ENCODE data around the gene FUT2. TPM values are rescaled to one million over a fixed set of nuclear protein-coding genes. Genes with fewer than 3 reads are reported as not detected.

Gene FUT2
- total and polyA plus RNA-seq, 2 of the 13 experiments (the other 11 are each of a cell fraction or from before 2014, with no cell fraction given): 0.07 TPM; not detected in 1

- BruUV-seq (replicated peaks): no TSS peak
- 93% methylated on average over 5 of the region's 19 CpGs for WGBS (ENCODE audit: low lambda C conversion rate)
- DNase-seq (ENCODE audit: low spot score) (no peak), ATAC-seq (no peak), FAIRE-seq (no peak)
- Histone ChIP-seq H3K36me3 (replicated peaks in 1 of 2; ENCODE audit: control insufficient read depth in 1 of 2, insufficient read depth in 2 of 2, low read length in 2 of 2) (no peaks in the 10 kb centered on the region), H4K20me1 (ENCODE audit: insufficient read depth, low read length) (no peaks in the 10 kb centered on the region), H3K27me3 (ENCODE audit: control insufficient read depth in 1 of 2, insufficient read depth in 2 of 2, low read length in 2 of 2) (peaks cover 4 to 22% of the 10 kb centered on the region in 2 experiments; a peak in 4 of 5 replicates), H3K79me2 (ENCODE audit: insufficient read depth, low read length) (no peaks in the 10 kb centered on the region), H3K9ac (ENCODE audit: insufficient read depth, low read depth, low read length) (no peak overlapping the region), H3K4me1 (ENCODE audit: insufficient read depth, low read length) (peaks cover 25% of the 10 kb centered on the region), H3K9me3 (ENCODE audit: low read length) (no peaks in the 10 kb centered on the region), H3K4me3 (replicated peaks in 1 of 3; ENCODE audit: insufficient read depth in 1 of 3, low read depth in 2 of 3, low read length in 3 of 3) (no peak overlapping the region), H3K27ac (ENCODE audit: extremely low read length, insufficient read depth, low read length) (no peak overlapping the region), H3K4me2 (ENCODE audit: low read depth, low read length) (no peak overlapping the region), H2AFZ (ENCODE audit: low read length) (no peak overlapping the region)
- intact Hi-C loops (cut with micrococcal nuclease; ENCODE audit: unreplicated experiment): no loop called here
- ChIA-PET CTCF (ENCODE audit: low intra/inter-chr PET ratio, low total read pairs) (interaction anchor here (1.7 to 2.0 kb wide), 2 partner anchors 28 to 64 kb away, joined by 7 to 18 read pairs; partner anchors contain the start of gene CA11), POLR2A (interaction anchor here (0.5 kb wide), 1 partner anchor 95 kb away, joined by 4 read pairs; no protein-coding TSS in a partner anchor)
- in situ Hi-C loops (cut with HindIII; ENCODE audit: extremely low pct_ligation_motif_present, low pct_unique_long_range_greater_than_20kb): loop anchor here (10.0 kb wide), 2 partner anchors 110 to 160 kb away; partner anchors contain the start of gene HSD17B14
- TF ChIP-seq MED1 (CRISPR knock-in tag; IDR thresholded peaks at IDR 0.05): no peak
- no peak for TF ChIP-seq CHD2 (IDR thresholded peaks at IDR 0.05; ENCODE audit: low read depth, low read length)
- TF ChIP-seq ZNF749 (CRISPR knock-in tag; IDR thresholded peaks at IDR 0.05; ENCODE audit: borderline replicate concordance): no peak
- TF ChIP-seq ZNF180 (CRISPR knock-in tag; IDR thresholded peaks at IDR 0.05; ENCODE audit: borderline replicate concordance, low read depth): no peak
- no peak for TF ChIP-seq KDM5B (CRISPR knock-in tag; IDR thresholded peaks at IDR 0.05; ENCODE audit: borderline replicate concordance)
- TF ChIP-seq KDM6A (CRISPR knock-in tag; IDR thresholded peaks at IDR 0.05; ENCODE audit: low read depth): no peak
- no peak for TF ChIP-seq MAF1 (CRISPR knock-in tag; IDR thresholded peaks at IDR 0.05; ENCODE audit: borderline replicate concordance)
- TF ChIP-seq AKNA (CRISPR knock-in tag; IDR thresholded peaks at IDR 0.05; ENCODE audit: borderline replicate concordance): no peak
- no peak for TF ChIP-seq HOXA7 (CRISPR knock-in tag; IDR thresholded peaks at IDR 0.05)
- TF ChIP-seq E2F5 (CRISPR knock-in tag; conservative IDR thresholded peaks at IDR 0.05): no peak
- no peak for TF ChIP-seq ZNF232 (CRISPR knock-in tag; IDR thresholded peaks at IDR 0.05; ENCODE audit: borderline replicate concordance)
- TF ChIP-seq ZBTB49 (CRISPR knock-in tag; IDR thresholded peaks at IDR 0.05; ENCODE audit: borderline replicate concordance): no peak
- no peak for TF ChIP-seq KDM5A (IDR thresholded peaks at IDR 0.05; ENCODE audit: borderline replicate concordance, low read length)
- TF ChIP-seq PHF21A (CRISPR knock-in tag; IDR thresholded peaks at IDR 0.05): no peak
- no peak for TF ChIP-seq ZNF790 (CRISPR knock-in tag; IDR thresholded peaks at IDR 0.05; ENCODE audit: borderline replicate concordance)
- TF ChIP-seq ZSCAN21 (CRISPR knock-in tag; IDR thresholded peaks at IDR 0.05; ENCODE audit: borderline replicate concordance): no peak
- TF ChIP-seq ADNP (CRISPR knock-in tag; IDR thresholded peaks at IDR 0.05): no peak
Observed at GRCh38 chr19:48674216-48674809, 21.5 kb upstream of the FUT2 start.
